Epidermal melanocyte (primary cell): ENCODE results near the gene HSDL2.

Source experiments
- DNase-seq: peaks from one replicate; pipeline ENCODE4 v3.0.0; 2011; ENCODE audit warnings: low spot score; ENCODE audit not compliant: insufficient read length

Gene HSDL2

GRCh38 chr9:112443636-112444035, 63.7 kb downstream of the HSDL2 start:
- no peak for DNase-seq

DNA sequence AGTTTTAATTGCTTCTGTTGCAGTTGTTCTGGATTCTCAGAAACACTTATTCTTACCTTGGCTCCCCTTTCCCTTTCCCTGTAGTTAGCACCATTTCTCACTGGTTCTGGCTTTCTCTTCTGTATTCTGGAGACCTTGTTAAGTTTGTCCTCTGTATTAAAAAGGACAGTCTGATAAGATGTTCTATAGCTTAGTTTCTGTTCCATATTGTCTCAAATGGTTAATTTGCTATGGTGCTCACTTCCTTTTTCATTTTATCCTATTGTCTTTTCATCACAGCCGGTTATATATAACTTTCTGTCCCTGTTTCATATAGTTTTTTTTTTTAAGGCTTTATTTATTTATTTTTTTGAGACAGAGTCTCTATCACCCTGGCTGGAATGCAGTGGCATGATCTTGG, 65.3 kb downstream of the HSDL2 start:
- DNase-seq = no peak

DNA sequence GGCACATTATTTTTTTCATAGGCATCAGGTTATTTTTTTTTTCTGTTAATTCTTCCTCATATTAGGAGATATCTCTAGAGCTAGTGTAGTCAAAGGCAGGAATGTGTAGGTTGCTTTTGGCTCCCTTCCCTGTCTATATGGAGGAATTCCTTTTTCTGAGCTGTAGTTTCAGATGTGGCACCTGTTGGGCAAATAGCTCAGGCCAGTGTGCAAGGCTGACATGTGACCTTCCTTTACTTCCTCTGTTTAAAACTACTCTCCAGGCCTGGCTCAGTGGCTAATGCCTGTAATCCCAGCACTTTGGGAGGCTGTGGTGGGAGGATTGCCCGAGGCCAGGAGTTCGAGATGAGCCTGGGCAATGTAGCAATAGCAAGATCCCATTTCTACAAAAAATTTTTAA, 66.2 kb downstream of the HSDL2 start:
- no peak for DNase-seq

DNA sequence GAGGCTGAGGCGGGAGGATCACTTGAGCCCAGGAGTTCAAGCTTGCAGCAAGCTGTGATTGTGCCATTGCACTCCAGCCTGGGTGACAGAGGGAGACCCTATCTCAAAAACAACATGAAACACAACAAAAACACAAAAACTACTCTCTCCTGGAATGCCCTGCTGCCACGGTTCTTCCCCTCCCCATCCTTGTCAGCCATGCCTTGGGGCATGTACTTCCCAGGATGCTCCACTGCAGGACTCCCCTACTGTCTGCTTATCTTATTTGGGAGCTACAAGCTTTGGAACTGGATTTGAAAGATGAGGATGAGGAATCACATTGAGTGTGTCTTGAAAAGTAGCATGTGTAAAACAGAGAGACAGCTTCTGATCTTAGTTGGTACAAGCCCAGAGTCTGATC, 66.6 kb downstream of the HSDL2 start:
- no peak for DNase-seq

GRCh38 chr9:112447283-112447761, 67.4 kb downstream of the HSDL2 start:
- no peak for DNase-seq

DNA sequence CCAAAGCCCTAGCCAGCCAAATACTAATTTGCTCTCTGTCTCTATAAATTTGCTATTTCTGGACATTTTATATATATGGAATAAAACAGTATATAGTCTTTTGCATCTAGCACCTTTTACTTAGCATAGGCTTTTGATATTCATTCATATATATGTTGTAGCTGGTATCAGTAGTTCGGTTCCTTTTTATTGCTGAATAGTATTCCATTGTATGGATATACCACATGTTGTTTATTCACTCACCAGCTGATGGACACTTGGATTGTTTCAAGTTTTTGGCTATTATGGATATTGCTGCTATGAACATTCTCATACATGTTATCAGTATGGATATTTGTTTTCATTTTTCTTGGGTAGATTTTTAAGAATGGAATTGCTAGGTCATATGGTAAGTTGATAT, 82.9 kb downstream of the HSDL2 start:
- no peak for DNase-seq

DNA sequence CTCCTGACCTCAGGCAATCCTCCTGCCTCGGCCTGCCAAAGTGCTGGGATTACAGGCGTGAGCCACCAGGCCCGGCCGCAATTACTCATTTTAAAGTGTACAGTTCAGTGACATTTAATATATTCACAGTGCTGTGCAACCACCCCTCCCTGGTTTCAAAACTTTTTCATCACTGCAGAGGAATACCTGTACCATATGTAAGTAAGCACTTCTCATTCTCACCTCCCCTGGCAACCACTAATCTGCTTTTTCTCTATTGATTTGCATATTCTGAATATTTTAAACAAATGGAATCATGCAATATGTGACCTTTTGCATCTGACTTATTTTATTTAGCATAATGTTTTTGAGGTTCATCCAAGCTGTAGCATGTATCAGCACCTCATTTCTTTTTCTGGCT, 85.4 kb downstream of the HSDL2 start:
- no peak for DNase-seq

DNA sequence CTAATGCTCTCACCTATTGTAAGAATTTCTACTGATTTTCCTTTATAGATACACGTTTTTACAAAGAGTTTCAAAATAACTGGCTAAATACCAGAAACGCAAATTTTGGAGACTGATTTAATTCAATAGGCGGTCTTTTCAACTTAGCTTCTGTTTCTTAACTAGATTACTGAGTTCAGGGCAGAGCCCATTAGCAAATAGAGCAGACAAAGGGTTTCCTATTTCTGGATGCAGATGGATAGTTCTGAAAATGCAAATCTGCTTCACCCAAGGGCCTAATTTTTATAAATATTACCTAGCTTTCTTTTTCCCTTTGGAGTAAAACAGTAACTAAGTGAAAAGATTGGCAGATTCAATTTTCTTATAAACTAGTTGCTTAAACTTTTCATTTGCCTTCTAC, 93.1 kb downstream of the HSDL2 start:
- DNase-seq = no peak

- DNase-seq = no peak
These were observed 94.1 kb downstream of the HSDL2 start for GRCh38 chr9:112473986-112474385.

DNA sequence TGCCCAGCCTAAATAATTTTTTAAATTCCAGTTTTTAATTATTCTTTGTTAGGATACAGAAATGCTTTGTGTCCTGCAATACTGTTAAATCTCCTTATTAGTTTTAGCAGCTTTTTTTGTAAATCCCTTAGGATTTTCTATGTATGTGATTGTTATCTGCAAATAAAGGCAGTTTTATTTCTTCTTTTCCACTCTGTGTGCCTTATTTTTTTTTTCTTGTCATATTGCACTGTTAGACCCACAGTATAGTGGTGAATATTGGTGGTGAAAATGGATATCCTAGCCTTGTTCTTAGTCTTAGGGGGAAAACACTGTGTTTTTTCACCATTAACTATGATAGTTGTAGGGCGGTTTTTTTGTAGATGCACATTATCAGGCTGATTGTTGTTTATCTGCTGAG, 95.4 kb downstream of the HSDL2 start:
- DNase-seq = no peak

GRCh38 chr9:112477330-112477729, 97.4 kb downstream of the HSDL2 start:
- no peak for DNase-seq

DNA sequence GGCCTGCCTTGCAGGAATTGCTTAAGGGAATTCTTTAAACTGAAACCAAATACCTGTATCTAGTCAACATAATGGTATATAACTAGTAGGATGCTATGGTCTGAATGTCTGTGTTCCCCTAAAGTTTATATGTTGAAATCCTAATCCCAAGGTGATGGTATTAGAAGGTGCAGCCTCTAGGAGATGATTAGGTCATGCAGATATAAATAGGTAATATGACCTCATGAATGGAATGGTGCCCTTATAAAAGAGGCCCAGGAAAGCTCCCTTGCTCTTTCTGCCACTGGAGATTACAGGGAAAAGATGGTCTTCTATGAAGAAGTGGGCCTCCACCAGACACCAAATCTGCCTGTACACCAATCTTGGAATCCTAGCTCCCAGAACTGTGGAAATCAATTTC, 99.3 kb downstream of the HSDL2 start:
- no peak for DNase-seq

DNA sequence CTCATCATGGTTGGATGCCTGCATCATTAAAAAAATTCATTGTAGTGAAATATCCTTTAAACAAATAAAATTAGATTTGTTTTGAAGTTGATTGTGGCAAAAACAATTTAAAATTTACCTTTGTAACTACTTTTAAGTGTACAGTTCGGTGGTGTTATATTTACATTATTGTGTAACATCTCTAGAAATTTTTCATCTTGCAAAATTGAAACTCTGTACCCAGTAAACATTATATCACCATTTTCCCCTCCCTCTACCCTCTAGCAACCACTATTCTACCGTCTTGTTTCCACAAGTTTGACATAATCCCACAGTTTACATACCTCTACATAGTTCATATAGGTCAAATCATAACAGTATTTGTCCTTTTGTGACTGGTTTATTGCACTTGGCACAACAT, 104.7 kb downstream of the HSDL2 start:
- no peak for DNase-seq

DNA sequence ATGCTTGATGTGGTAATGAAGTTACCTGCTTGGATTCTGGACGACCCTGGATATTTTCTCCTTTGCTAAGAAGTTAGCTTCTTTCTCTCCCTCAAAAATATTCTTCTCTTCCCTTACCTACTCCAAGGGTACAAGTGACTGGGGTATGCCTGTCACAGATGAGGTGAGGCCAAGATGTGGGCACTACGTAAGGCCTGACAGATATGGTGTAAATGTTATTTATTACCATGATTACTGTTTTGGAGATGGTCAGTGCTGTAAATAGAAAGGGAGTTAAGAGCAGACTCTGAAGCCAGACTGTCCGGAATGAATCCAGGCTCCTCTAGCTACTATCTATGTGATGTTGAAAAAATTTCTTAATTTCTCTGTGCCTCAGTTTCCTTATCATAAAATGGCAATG, 105.7 kb downstream of the HSDL2 start:
- DNase-seq = no peak

DNA sequence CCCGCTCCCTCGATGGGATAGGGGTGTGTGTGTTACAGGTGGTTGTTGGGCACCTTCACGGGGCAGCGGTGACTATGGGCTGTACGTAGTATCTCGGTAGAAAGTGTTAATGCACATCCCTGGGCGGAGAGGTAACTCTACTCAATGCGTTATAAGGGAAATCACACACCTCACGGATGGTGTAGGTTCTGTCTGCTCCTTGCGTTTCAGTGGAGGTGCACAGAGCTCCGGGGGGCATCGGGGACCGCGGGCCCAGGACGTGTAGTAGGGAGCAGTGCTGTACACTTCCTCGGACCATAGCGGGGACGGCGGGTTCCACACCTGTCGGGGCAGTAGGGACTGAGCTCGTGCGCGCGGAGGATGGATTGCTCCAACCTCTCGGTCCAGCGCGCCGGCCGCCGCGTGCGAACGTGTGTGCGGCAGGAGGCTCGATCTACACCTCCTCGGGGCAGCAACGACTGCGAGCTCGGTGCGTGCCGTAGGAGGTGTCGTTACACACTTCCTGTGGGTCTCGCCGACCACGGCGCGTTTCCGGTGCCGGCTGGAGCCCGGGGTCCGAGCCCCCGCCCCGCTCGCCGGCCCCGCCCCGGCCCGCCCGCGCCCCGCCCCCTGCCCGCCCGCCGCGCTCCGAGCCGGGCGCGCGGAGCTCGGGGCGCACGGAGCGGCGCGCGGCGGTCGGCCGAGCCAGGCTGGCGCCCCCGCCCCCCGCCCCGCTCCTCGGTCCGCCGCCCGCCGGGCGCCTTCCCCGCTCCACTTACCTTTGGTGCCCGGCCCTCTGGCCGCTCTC, 106.5 kb downstream of the HSDL2 start, which contains the start of gene KIAA1958:
TSS of gene KIAA1958 (plus strand) at position 607 of the 787 bp plus-strand sequence. CDS start 87,254 bp downstream, outside the sequence.
- peak; percentile 73 for DNase-seq

DNA sequence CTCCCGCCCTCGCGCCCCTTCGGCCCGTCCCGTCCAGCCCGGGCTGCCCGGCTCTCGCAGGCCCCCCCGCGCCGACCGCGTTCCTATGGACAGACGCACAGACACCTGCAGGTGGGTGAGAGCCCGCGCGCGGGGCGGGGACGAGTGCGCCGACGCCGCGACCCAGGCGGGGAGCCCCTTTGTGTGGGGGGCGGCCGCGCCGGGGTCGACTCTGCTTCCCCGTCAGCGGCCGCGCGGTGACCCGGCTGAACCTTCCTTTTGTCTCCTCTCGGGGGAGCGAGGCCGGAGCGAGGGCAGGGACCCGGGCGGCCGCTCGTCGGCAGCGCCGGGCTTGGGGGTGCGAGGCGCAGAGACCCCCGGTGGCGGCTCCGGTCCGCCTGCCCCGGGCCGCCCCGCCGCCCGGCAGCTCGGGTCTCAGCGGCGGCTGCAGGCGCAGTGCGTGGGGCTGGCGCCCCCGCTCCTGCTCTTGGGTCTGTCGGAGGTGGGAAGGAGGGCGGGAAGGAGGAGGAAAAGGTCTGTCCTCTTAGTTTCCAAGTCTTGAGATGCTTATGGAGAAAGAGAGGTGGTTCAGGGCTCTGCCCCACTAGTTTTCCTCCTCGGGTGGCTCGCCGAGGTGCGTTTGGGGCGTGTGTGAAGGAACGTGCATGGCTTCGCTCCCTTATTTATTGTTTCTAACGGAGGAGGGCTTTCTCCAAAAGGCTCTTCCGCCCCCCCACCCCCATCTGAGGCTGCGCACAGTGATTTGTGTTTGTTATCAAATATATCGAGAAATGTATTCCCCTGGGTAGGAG, 107.3 kb downstream of the HSDL2 start:
- peak; percentile 54 for DNase-seq

DNA sequence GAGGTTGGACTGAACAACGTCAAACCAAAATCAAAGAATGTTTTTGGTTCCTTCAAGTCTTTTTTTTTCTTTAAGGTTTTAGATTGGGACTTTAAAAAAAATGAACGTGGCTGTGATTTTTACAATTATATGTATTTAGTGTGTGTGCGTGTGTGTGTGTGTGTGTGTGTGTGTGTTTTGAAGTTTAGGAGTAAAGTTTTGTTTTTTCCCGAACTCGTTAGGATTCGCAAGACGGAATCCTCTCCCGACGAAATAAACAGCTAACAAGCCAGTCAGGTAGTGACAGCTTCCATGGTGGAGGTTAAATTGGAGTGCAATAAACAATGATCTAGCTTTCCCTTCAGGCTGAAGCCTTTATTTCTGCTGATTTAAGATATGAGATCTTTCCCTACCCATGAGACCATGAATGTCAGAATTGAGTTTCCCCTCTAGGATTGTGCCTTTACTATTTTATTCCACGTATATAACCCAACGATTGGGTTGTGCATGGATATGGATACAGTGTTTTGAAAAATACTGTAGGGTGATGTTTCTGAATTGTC, 108.0 kb downstream of the HSDL2 start:
- DNase-seq = no peak

DNA sequence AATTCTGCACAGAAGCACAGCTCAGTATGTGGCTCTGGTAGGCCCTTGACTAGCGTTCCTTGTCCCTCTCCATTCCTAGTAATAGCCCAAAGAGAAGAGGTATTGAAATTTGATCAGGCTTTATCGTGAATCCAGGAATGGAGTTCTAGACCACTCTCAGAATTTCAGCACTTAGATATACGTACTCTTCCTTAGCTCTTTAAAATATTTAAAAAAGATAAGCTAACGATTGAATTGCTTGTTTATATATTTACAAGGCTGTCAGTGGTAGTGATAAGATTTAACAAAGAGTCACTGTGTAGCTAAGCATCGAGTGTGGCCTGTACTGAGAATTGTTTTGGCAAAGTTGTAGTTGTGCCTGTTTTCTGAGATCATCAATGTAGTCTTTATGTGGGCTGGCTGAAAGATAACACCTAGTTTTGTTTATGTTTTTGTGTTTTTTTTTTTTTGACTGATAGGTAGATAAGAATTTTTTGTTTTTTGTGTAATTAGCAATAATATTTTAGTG, 109.2 kb downstream of the HSDL2 start:
- DNase-seq = no peak

DNA sequence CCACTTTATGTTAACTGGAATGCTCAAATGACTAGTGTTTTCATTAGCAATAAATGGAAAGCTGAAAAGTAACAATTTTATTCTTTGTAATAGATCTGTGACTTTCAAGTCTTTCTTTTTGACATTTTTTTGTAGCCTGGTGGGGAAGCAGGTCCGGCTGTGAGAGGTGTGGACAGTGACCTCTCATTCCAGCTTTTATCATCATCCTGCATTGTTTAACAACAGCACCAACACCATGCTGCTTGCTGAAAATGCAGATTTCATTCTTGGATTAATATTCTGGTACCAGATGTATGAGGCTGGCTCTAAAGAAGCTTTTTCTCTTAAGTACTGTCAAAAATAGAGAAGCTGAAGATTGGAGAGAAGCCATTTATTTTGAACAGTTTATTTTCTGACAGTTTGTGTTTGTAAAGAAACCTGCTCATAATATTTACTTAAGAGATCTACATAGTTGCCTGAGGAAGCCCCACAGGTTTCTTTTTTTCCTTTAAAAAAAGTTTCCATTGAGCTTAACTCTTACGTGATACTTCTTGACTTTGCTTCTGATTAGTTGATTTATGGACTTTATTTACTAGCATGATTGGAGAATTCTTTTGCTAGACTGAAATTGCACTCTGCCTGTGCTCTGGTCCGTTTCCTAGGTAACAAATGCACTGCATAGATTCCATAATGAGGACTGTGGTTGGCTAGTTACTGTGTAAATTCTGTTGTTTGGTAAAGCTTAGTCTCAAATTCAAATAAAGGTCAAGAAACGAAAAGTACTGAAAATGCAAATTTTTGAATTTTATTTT, 110.2 kb downstream of the HSDL2 start:
- no peak for DNase-seq

DNA sequence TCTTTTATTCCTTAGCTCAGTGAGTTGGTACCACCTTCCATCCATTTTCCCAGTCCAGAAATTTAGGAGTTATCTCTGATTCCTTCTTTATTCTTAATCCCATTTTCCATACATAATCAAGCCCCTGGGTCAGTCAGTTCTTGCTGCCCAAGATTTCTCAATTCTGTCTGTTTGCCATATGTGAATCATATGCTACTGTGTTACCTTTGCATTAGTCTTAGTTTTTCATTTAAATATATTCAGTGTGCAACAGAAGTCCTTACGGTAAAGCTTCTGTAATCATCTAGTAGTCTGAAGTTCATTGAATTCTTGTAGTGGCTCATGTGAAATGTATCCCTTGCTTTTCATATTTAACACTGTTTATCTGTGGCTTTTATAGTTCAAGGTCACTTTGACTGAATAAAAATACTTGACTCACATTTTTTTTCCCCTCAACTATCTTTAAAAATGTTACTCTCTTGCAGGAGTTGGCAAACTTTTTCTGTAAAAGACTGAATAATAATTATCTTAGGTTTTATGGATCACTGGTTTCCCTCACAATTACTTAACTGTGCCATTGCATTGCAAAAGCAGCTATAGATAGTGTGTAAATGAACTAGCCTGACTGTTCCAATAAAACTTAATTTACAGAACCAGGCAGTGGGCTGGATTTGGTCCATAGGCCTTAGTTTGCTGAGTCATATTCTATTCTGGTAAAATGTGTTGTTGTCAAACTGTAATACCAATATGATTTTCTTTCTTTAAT, 113.7 kb downstream of the HSDL2 start:
- DNase-seq = no peak

GRCh38 chr9:112494153-112494552, 114.2 kb downstream of the HSDL2 start:
- DNase-seq = no peak
